Cardiac fibroblast (primary cell): ENCODE measurements around the gene IQGAP2.

ENCODE experiments used
- DNase-seq, 2 donors: peaks; one replicate each; pipeline versions ENCODE4 v3.0.0 to v3.0.0-alpha.2; 2010; ENCODE audit warnings: low read depth in 2 of 2
- H3K4me3 ChIP-seq, 2 donors: replicated peaks in 1 of 2; 1 replicate in 1 of 2; 2 replicates in 1 of 2; pipeline ENCODE4 v1.5.1; 2011; ENCODE audit warnings: low read depth in 2 of 2, low read length in 2 of 2, mild to moderate bottlenecking in 2 of 2, moderate library complexity in 1 of 2
- TF ChIP-seq, protein P1 (sequence below): IDR thresholded peaks from one replicate; pipeline ENCODE4 v1.5.1; 2011; ENCODE audit warnings: low read depth, mild to moderate bottlenecking, low read length, inconsistent platforms

IQGAP2 gene

DNA sequence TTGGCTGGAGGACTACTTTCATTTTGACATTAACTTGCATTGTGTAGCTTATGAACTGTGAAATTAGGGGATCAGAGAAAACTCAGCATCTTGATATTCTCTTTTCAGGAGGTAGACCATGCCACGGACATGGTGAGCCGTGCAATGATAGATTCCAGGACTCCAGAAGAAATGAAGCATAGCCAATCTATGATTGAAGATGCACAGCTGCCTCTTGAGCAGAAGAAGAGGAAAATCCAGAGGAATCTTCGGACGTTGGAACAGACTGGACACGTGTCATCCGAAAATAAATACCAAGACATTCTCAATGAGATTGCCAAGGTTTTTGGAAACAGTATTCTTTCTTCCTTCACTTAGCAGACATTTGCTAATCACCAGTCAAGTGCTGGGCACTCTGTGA, 292.3 kb downstream of the IQGAP2 start:
- DNase-seq, result no peak
- TF ChIP-seq, protein P1, sequence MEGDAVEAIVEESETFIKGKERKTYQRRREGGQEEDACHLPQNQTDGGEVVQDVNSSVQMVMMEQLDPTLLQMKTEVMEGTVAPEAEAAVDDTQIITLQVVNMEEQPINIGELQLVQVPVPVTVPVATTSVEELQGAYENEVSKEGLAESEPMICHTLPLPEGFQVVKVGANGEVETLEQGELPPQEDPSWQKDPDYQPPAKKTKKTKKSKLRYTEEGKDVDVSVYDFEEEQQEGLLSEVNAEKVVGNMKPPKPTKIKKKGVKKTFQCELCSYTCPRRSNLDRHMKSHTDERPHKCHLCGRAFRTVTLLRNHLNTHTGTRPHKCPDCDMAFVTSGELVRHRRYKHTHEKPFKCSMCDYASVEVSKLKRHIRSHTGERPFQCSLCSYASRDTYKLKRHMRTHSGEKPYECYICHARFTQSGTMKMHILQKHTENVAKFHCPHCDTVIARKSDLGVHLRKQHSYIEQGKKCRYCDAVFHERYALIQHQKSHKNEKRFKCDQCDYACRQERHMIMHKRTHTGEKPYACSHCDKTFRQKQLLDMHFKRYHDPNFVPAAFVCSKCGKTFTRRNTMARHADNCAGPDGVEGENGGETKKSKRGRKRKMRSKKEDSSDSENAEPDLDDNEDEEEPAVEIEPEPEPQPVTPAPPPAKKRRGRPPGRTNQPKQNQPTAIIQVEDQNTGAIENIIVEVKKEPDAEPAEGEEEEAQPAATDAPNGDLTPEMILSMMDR, result no peak
- H3K4me3 ChIP-seq, result no peak overlapping the region

DNA sequence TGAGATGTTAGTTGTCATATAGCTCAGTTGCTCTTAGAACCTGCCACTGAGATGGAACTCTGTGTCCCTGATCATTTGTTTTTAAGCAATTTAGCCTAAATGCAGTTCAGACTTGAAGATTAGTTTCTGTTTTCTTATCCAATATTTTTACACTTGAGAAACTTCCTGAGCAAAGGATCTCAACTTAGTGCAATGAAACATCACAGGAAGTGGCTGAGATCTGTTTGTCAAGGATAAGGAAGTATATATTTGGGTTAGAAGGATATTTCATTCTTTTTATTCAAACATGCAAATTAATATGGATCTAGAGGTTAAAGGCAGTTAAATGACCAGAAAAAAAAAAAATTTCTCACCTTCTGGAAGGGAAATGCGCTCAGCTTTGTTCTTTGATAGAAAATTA, 293.2 kb downstream of the IQGAP2 start:
- H3K4me3 ChIP-seq, result no peak overlapping the region
- TF ChIP-seq, protein P1, result no peak

DNA sequence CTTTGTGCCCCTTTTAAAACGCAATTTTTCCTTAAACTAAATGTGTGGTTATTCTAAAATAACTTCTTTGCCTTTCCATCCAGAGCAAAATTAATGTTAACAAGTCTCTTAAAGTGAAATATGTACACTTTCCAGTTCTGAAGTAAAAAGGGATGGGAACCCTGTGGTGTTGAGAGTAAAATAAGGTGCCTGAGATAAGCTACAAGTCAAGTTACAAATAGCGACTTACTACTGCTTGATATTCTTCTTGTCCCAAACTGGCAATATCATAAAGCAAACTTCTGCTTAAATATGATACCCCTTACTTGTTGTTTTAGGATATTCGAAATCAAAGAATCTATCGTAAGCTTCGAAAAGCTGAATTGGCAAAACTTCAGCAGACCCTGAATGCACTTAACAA, 294.6 kb downstream of the IQGAP2 start:
- TF ChIP-seq, protein P1, result no peak
- H3K4me3 ChIP-seq, result no peak overlapping the region
- DNase-seq, result no peak

More for the DNA sequence above, 293.2 kb downstream of the IQGAP2 start:
- DNase-seq, result no peak

DNA sequence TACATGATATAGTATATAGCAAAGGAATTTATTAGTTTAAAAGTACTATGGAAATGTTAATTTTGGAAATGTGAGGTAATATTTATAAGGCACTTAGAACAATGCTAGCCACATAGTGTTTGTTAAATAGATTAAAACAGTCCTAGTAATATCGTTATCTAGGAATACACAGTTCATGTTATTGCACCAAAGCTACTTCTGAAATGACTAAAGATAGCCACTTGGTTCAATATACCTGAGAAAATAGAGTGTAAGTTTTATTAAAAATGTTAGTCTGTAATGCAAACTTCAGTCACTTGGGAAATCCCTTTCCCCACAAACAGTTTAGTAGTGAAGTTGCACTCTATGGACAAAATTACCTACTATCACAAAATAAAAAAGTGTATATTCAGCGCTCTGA, 297.5 kb downstream of the IQGAP2 start:
- TF ChIP-seq, protein P1, result no peak
- DNase-seq, result no peak
- H3K4me3 ChIP-seq, result no peak overlapping the region

DNA sequence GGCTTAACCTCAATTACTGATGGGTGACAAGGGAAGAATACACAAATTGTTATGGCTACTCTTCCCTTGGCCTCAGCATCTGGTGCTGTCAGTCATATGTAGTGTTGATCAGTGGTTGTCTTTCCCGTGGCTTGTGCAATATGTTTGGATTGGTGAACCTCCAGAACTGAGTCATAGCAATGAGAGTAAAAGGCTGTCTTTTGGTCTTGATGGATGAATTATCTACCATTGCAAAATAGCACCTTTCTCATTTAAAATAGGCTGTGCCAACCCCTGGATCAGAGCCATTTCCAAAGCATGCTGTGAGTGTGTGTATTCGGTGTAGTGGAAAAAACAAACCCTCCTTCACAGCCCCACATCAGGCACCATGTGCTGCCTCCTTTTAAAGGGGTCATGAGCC, 298.2 kb downstream of the IQGAP2 start:
- peak; percentile 91 to 93 for DNase-seq
- no peak overlapping the region for H3K4me3 ChIP-seq
- TF ChIP-seq, protein P1, result no peak

DNA sequence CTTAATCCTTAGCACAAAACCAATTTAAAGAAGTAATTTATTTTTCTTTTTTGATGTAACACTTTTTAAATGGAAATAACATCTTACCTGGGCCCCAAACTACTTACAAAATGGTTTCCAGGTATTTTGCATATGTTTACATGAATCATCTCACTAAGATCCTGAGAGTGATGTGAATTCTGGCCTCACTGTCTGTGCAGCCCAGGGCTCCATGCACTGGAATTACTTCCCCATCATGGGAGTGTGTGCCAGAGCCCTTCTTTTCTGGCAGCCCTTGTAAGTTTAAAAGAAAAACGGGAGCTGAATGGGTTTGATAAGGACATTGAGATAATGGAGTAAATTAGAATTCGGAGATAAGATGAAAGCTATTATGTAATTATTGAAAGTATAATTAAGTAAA, 300.6 kb downstream of the IQGAP2 start:
- H3K4me3 ChIP-seq, result no peak overlapping the region
- DNase-seq, result no peak
- TF ChIP-seq, protein P1, result no peak

DNA sequence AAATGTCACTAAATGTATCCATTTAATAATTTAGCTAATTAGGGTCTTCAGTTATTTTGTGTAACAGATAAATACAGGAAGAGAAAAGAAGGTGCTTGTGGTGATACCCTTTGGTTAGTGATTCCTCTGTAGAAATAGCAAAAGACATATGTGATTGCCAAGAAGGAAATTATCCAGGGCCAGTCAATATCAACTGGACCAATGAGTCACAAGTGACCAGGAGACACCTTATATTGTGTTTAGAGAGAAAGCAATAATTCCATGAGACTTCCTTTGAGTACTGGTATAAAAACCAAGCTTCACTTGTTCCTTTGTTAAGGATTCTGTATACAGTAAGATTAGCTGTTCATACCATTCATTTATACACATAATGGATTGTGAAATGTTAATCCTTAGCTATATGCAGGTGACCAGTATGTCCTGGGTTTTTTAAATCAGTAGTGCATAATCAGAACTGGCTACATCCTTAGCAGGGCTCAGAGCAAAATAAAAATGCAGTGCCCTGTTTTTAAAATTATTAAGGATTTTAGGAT, 301.1 kb downstream of the IQGAP2 start:
- TF ChIP-seq, protein P1, result no peak

More for the DNA sequence above, 301.1 kb downstream of the IQGAP2 start:
- no peak for DNase-seq
- H3K4me3 ChIP-seq, result no peak overlapping the region
